H1 (cell line): ENCODE results near the gene PRAME. TPM values are rescaled to one million over a fixed set of nuclear protein-coding genes. Genes with fewer than 3 reads are reported as not detected.

Experiments
- CTCF ChIA-PET: fragments of 300-600 bp; sonication (Branson Sonifier 250); formaldehyde crosslinking; loops from one replicate; lab custom pipeline; 2021; ENCODE audit not compliant: partially characterized antibody; lab: Charles Lee
- POLR2A ChIA-PET: fragments of 300-600 bp; sonication (Branson Sonifier 250); formaldehyde crosslinking; loops from one replicate; lab custom pipeline; 2021; ENCODE audit warnings: inconsistent platforms; ENCODE audit not compliant: partially characterized antibody; lab: Charles Lee
- DNase-seq, 2 experiments: peaks; one replicate each; pipeline versions ENCODE4 v3.0.0 to v3.0.0-alpha.2; 2010 to 2022; ENCODE audit warnings: low spot score in 2 of 2, low read depth in 1 of 2, mixed read lengths in 1 of 2
- FAIRE-seq: peaks from 2 replicates; lab custom pipeline; 2011; peaks lifted over from hg19 to GRCh38; lab: Jason Lieb, UNC
- H2AFZ ChIP-seq: 2 replicates; pipeline ENCODE4 v1.8.1; 2012; ENCODE audit warnings: low read length, inconsistent platforms
- H2AK5ac ChIP-seq: 2 replicates; pipeline ENCODE4 v1.6.1; 2013; ENCODE audit warnings: low read depth, low read length
- H2BK120ac ChIP-seq: replicated peaks from 2 replicates; pipeline ENCODE3; 2013; ENCODE audit warnings: low read depth, low read length, inconsistent platforms
- H2BK12ac ChIP-seq: 2 replicates; pipeline ENCODE4 v1.6.1; 2013; ENCODE audit warnings: low read depth, low read length
- H2BK15ac ChIP-seq: 2 replicates; pipeline ENCODE4 v1.6.1; 2013; ENCODE audit warnings: low read length
- H2BK20ac ChIP-seq: 2 replicates; pipeline ENCODE4 v1.6.1; 2013; ENCODE audit warnings: low read length
- H2BK5ac ChIP-seq: 2 replicates; pipeline ENCODE4 v1.6.1; 2013; ENCODE audit warnings: low read depth, low read length
- H3K14ac ChIP-seq: 2 replicates; pipeline ENCODE4 v1.6.1; 2013; ENCODE audit warnings: inconsistent platforms; ENCODE audit not compliant: insufficient read length
- H3K18ac ChIP-seq: 2 replicates; pipeline ENCODE4 v1.6.1; 2013; ENCODE audit warnings: low read length; ENCODE audit errors: extremely low read depth
- H3K23ac ChIP-seq: 2 replicates; pipeline ENCODE4 v1.6.1; 2013; ENCODE audit warnings: inconsistent platforms; ENCODE audit not compliant: insufficient read length
- H3K23me2 ChIP-seq: 2 replicates; pipeline ENCODE4 v1.6.1; 2013; ENCODE audit warnings: low read depth, low read length
- H3K27ac ChIP-seq: 2 replicates; pipeline ENCODE4 v1.6.1; 2011; ENCODE audit warnings: low read depth, low read length, inconsistent platforms
- H3K27me3 ChIP-seq, 4 experiments: replicated peaks in 1 of 4; 1 replicate in 1 of 4; 2 replicates in 3 of 4; pipeline versions ENCODE4 v1.6.1 to v1.8.1; 2011 to 2013; ENCODE audit warnings: low read length in 3 of 4, mild to moderate bottlenecking in 3 of 4, inconsistent platforms in 2 of 4, mixed read lengths in 2 of 4, moderate library complexity in 1 of 4; ENCODE audit not compliant: control insufficient read depth in 3 of 4, insufficient read depth in 3 of 4; ENCODE audit errors: extremely low read depth in 1 of 4
- H3K36me3 ChIP-seq, 4 experiments: 2 replicates each; pipeline versions ENCODE4 v1.6.1 to v1.8.1; 2011 to 2013; ENCODE audit warnings: mild to moderate bottlenecking in 4 of 4, low read length in 3 of 4, moderate library complexity in 2 of 4, control low read depth in 1 of 4, inconsistent platforms in 1 of 4; ENCODE audit not compliant: insufficient read depth in 4 of 4, control insufficient read depth in 2 of 4
- H3K4ac ChIP-seq: replicated peaks from 2 replicates; pipeline ENCODE3; 2013; ENCODE audit warnings: low read length, low read depth, mixed read lengths, inconsistent platforms; ENCODE audit not compliant: insufficient read length
- H3K4me1 ChIP-seq, 4 experiments: replicated peaks in 1 of 4; 1 replicate in 1 of 4; 2 replicates in 3 of 4; pipeline versions ENCODE4 v1.6.1 to v1.8.1; 2011 to 2013; ENCODE audit warnings: low read length in 3 of 4, inconsistent platforms in 2 of 4, mixed read lengths in 1 of 4; ENCODE audit not compliant: insufficient read depth in 4 of 4, control insufficient read depth in 3 of 4
- H3K4me2 ChIP-seq, 2 experiments: 2 replicates each; pipeline versions ENCODE4 v1.6.1 to v1.8.1; 2011 to 2013; ENCODE audit warnings: low read depth in 2 of 2, low read length in 2 of 2, control low read depth in 1 of 2, inconsistent platforms in 1 of 2, mild to moderate bottlenecking in 1 of 2; ENCODE audit not compliant: insufficient read depth in 1 of 2
- H3K4me3 ChIP-seq, 4 experiments: fragments of 200-600, 300-600 bp in 1 of 4; sonication (generic), shearing (Covaris generic), sonication (Bioruptor Twin) in 1 of 4; 2 replicates each; pipeline versions ENCODE4 v1.5.1 to v1.8.1; 2011 to 2016; ENCODE audit warnings: low read length in 4 of 4, low read depth in 3 of 4, control low read depth in 2 of 4, inconsistent platforms in 2 of 4, mild to moderate bottlenecking in 2 of 4, mixed read lengths in 1 of 4, moderate library complexity in 1 of 4; ENCODE audit not compliant: insufficient read depth in 2 of 4; ENCODE audit errors: extremely low read depth in 1 of 4
- H3K56ac ChIP-seq: replicated peaks from 2 replicates; pipeline ENCODE3; 2013; ENCODE audit warnings: low read depth, mild to moderate bottlenecking, mixed read lengths, low read length, inconsistent platforms; ENCODE audit not compliant: insufficient read length
- H3K79me1 ChIP-seq: 2 replicates; pipeline ENCODE4 v1.6.1; 2013; ENCODE audit warnings: low read depth, low read length, control low read depth
- H3K79me2 ChIP-seq, 2 experiments: 2 replicates each; pipeline versions ENCODE4 v1.6.1 to v1.8.1; 2012 to 2013; ENCODE audit warnings: low read length in 2 of 2, mild to moderate bottlenecking in 2 of 2, inconsistent platforms in 1 of 2; ENCODE audit not compliant: insufficient read depth in 2 of 2, control insufficient read depth in 1 of 2
- H3K9ac ChIP-seq, 4 experiments: replicated peaks in 1 of 4; 1 replicate in 1 of 4; 2 replicates in 3 of 4; pipeline versions ENCODE4 v1.6.1 to v1.8.1; 2011 to 2013; ENCODE audit warnings: low read depth in 3 of 4, low read length in 3 of 4, control low read depth in 2 of 4, mild to moderate bottlenecking in 2 of 4, moderate library complexity in 2 of 4, inconsistent platforms in 1 of 4; ENCODE audit errors: extremely low read depth in 1 of 4
- H3K9me3 ChIP-seq, 2 experiments: 2 replicates each; pipeline versions ENCODE4 v1.6.1 to v1.8.1; 2012 to 2013; ENCODE audit warnings: mild to moderate bottlenecking in 2 of 2, moderate library complexity in 2 of 2, control low read depth in 1 of 2, inconsistent platforms in 1 of 2, low read depth in 1 of 2, low read length in 1 of 2, mixed read lengths in 1 of 2; ENCODE audit not compliant: insufficient read depth in 2 of 2
- H4K20me1 ChIP-seq, 2 experiments: replicated peaks in 1 of 2; 2 replicates each; pipeline versions ENCODE3 to v1.8.1; 2011 to 2013; ENCODE audit warnings: inconsistent platforms in 2 of 2, low read length in 2 of 2, mild to moderate bottlenecking in 1 of 2; ENCODE audit not compliant: insufficient read depth in 2 of 2, control insufficient read depth in 1 of 2
- H4K5ac ChIP-seq: 2 replicates; pipeline ENCODE4 v1.6.1; 2013; ENCODE audit warnings: low read length, low read depth, mixed read lengths, inconsistent platforms; ENCODE audit not compliant: insufficient read length
- H4K8ac ChIP-seq: 2 replicates; pipeline ENCODE4 v1.8.0; 2013; ENCODE audit warnings: mild to moderate bottlenecking, moderate library complexity, low read length, inconsistent platforms; ENCODE audit not compliant: insufficient read depth; ENCODE audit errors: extremely low read depth
- H4K91ac ChIP-seq: replicated peaks from 2 replicates; pipeline ENCODE3; 2013; ENCODE audit warnings: low read length, mixed read lengths, inconsistent platforms; ENCODE audit not compliant: insufficient read length
- BCL11A ChIP-seq, 2 experiments: IDR thresholded peaks; one replicate each; pipeline ENCODE4 v1.6.1; 2011; ENCODE audit warnings: low read depth in 2 of 2, low read length in 2 of 2, mild to moderate bottlenecking in 2 of 2
- CHD1 ChIP-seq: IDR thresholded peaks from 2 replicates; pipeline ENCODE4 v1.6.1; 2012; ENCODE audit warnings: low read depth, low read length, improper control_type of control experiment
- FOSL1 ChIP-seq: IDR thresholded peaks from 2 replicates; pipeline ENCODE4 v1.6.1; 2011; ENCODE audit warnings: mild to moderate bottlenecking, low read depth, low read length, moderate library complexity; ENCODE audit not compliant: insufficient read depth
- GABPA ChIP-seq: IDR thresholded peaks from 2 replicates; pipeline ENCODE4 v1.6.1; 2011; ENCODE audit warnings: mild to moderate bottlenecking, low read length, moderate library complexity, borderline replicate concordance; ENCODE audit not compliant: insufficient read depth
- KDM4A ChIP-seq: IDR thresholded peaks from one replicate; pipeline ENCODE4 v1.7.1; 2012; ENCODE audit warnings: low read depth, mild to moderate bottlenecking, moderate library complexity, low read length, inconsistent platforms; ENCODE audit not compliant: severe bottlenecking
- NRF1 ChIP-seq: IDR thresholded peaks from 2 replicates; pipeline ENCODE4 v1.6.1; 2011; ENCODE audit warnings: mild to moderate bottlenecking, low read depth, low read length, improper control_type of control experiment
- RBBP5 ChIP-seq: IDR thresholded peaks from 2 replicates; pipeline ENCODE4 v1.7.1; 2012; ENCODE audit warnings: low read depth, mild to moderate bottlenecking, inconsistent platforms, low read length, moderate library complexity, borderline replicate concordance
- SAP30 ChIP-seq: fragments of 300-600 bp; sonication (generic); IDR thresholded peaks from 2 replicates; pipeline ENCODE4 v1.7.1; 2012; ENCODE audit warnings: low read length, moderate library complexity, mild to moderate bottlenecking, inconsistent platforms; ENCODE audit not compliant: insufficient read depth, insufficient replicate concordance
- SP1 ChIP-seq: IDR thresholded peaks from 2 replicates; pipeline ENCODE4 v1.6.1; 2011; ENCODE audit warnings: low read depth, low read length
- WGBS, 2 experiments: shearing (Covaris generic) in 1 of 2; methylation state at CpG; one replicate each; pipeline versions ENCODE4 v1.1.6 to v1.1.7; 2013 to 2015; ENCODE audit warnings: low lambda C conversion rate in 2 of 2, mixed read lengths in 2 of 2, inconsistent platforms in 1 of 2, low coverage in 1 of 2, missing lambda C conversion rate in 1 of 2; ENCODE audit not compliant: insufficient replicate concordance in 2 of 2, insufficient coverage in 1 of 2, insufficient read length in 1 of 2; ENCODE audit errors: extremely low coverage in 1 of 2, missing lambda C conversion rate in 1 of 2; 5-methylcytosine and 5-hydroxymethylcytosine counted together
- polyA plus RNA-seq, 7 experiments: library from polyadenylated mRNA; depleted of rRNA in 3 of 7; stranded (reverse) in 5 of 7; unstranded in 2 of 7; fragments of >200 nt in 5 of 7; fragments of 200-250 nt in 2 of 7; gene quantifications; 1 replicate in 5 of 7; 2 replicates in 1 of 7; 4 replicates in 1 of 7; pipeline versions ENCODE4 v1.2.1 to v1.2.3, GENCODE V29; 2011 to 2013; ENCODE audit warnings: missing spikeins in 2 of 7, mixed read lengths in 2 of 7
- total RNA-seq: library from RNA; stranded (reverse); fragmentation: NEBNext Ultra II Directional; extraction: Animal tissue kit (Norgen Biotek cat#: 25700); gene quantifications from 2 replicates; pipeline ENCODE4 v1.2.1, GENCODE V29; 2021

PRAME gene
- total and polyA plus RNA-seq, 2 of the 8 experiments (the other 6 are each of a cell fraction or from before 2014, with no cell fraction given) = 0.15 to 1.1 TPM

GRCh38 chr22:22521631-22522030 lies 37.4 kb downstream of the PRAME start:
- FAIRE-seq (no peak), DNase-seq (no peak)
- no peak overlapping the region for H4K5ac ChIP-seq
- TF ChIP-seq BCL11A (IDR thresholded peaks at IDR 0.05; ENCODE audit: low read depth in 2 of 2, low read length in 2 of 2) (no peak), NRF1 (no peak), CHD1 (no peak), GABPA (no peak), SAP30 (no peak), KDM4A (no peak), RBBP5 (no peak), SP1 (no peak), FOSL1 (no peak)
- no peak overlapping the region for H2BK12ac ChIP-seq
- peaks cover 0 to 11% of the 10 kb centered on the region in 2 experiments; a peak in 2 of 4 replicates for H3K9me3 ChIP-seq
- no peak overlapping the region for H3K18ac ChIP-seq
- no peaks in the 10 kb centered on the region for H3K4me1 ChIP-seq
- H2BK20ac ChIP-seq = no peak overlapping the region
- no peak overlapping the region for H3K9ac ChIP-seq
- no peak overlapping the region for H4K8ac ChIP-seq
- no peak overlapping the region for H3K23ac ChIP-seq
- no peak overlapping the region for H2AFZ ChIP-seq
- no peak overlapping the region for H2BK120ac ChIP-seq
- H4K91ac ChIP-seq = no peak overlapping the region
- WGBS, 2 experiments = 87% methylated on average over 8 of the region's 8 CpGs; no CpG with 5 or more reads in 1 of the 2 experiments
- no peaks in the 10 kb centered on the region; the same call in 1 of the 2 replicates for H3K23me2 ChIP-seq
- H3K27me3 ChIP-seq = peaks cover 3 to 36% (median 22%) of the 10 kb centered on the region in 4 experiments; a peak in 6 of 7 replicates
- H3K79me2 ChIP-seq = no peaks in the 10 kb centered on the region
- no peak overlapping the region for H2BK15ac ChIP-seq
- no peak overlapping the region for H3K14ac ChIP-seq
- no peak overlapping the region for H3K4me3 ChIP-seq
- no peaks in the 10 kb centered on the region for H4K20me1 ChIP-seq
- ChIA-PET CTCF (no interaction called here), POLR2A (no interaction called here)
- H2BK5ac ChIP-seq = no peak overlapping the region
- no peaks in the 10 kb centered on the region for H3K36me3 ChIP-seq
- no peak overlapping the region for H3K56ac ChIP-seq
- no peak overlapping the region for H3K4ac ChIP-seq
- no peak overlapping the region for H3K27ac ChIP-seq
- H3K4me2 ChIP-seq = no peak overlapping the region
- H3K79me1 ChIP-seq = no peaks in the 10 kb centered on the region
- H2AK5ac ChIP-seq = no peak overlapping the region
